ENCODE measurements around the gene ARF1. TPM values are rescaled to one million over a fixed set of nuclear protein-coding genes. Genes with fewer than 3 reads are reported as not detected.

ARF1 gene
- polyA plus RNA-seq, 3 donors: 580 to 789 (median 603) TPM

DNA sequence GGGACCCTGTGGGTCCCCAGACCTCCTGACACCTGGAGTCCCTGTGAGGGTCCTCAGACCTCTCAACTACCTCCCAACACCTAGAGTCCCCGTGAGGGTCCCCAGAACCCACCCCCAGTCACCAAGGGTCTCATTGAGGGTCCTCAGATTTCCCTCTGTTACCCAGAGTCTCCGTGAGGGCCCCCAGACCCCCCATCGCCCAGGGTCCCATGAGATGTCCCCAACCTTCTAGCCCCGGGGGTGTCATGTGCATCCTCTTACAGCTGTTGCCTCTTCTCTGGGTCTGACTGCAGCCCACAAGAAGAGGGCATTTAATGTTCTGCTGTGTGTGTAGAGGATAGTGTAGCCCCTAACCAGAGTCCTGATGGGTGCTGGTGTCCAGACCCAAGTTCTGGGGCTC, 65.3 kb downstream of the ARF1 start:
- no peaks in the 10 kb centered on the region for H3K27me3 ChIP-seq (ENCODE audit: control insufficient read depth in 2 of 2, insufficient read depth in 2 of 2, low read length in 2 of 2)
- no peak overlapping the region for H3K4me2 ChIP-seq (replicated peaks; ENCODE audit: extremely low read depth, low read length, poor library complexity, severe bottlenecking)
- no peaks in the 10 kb centered on the region for H3K4me1 ChIP-seq (ENCODE audit: control insufficient read depth in 1 of 2, insufficient read depth in 2 of 2, low read length in 2 of 2)
- H3K79me2 ChIP-seq (ENCODE audit: insufficient read depth, low read length): peaks cover 38% of the 10 kb centered on the region
- H3K36me3 ChIP-seq (replicated peaks in 1 of 2; ENCODE audit: control insufficient read depth in 1 of 2, insufficient read depth in 2 of 2, low read length in 2 of 2): peaks cover 32 to 40% of the 10 kb centered on the region in 2 donors
- Mint-ChIP-seq H3K27me3 (ENCODE audit: low read depth in 3 of 3) (peaks cover 0 to 4% (median 0%) of the 10 kb centered on the region in 3 donors), H3K9me3 (no peaks in the 10 kb centered on the region), H3K36me3 (peaks cover 15 to 45% of the 10 kb centered on the region in 2 donors), H3K4me3 (no peak overlapping the region), H3K27ac (peak overlapping the region in 1 of 7 donors; percentile 37), H3K4me1 (peaks cover 11% of the 10 kb centered on the region)
- H3K4me3 ChIP-seq (replicated peaks in 1 of 3; ENCODE audit: low read depth in 2 of 3, low read length in 3 of 3): no peak overlapping the region
- H4K20me1 ChIP-seq (ENCODE audit: insufficient read depth, low read length): peaks cover 84% of the 10 kb centered on the region
- 96% methylated on average over 4 of the region's 4 CpGs for WGBS (ENCODE audit: insufficient coverage)
- no peak for DNase-seq
- TF ChIP-seq, protein P1, sequence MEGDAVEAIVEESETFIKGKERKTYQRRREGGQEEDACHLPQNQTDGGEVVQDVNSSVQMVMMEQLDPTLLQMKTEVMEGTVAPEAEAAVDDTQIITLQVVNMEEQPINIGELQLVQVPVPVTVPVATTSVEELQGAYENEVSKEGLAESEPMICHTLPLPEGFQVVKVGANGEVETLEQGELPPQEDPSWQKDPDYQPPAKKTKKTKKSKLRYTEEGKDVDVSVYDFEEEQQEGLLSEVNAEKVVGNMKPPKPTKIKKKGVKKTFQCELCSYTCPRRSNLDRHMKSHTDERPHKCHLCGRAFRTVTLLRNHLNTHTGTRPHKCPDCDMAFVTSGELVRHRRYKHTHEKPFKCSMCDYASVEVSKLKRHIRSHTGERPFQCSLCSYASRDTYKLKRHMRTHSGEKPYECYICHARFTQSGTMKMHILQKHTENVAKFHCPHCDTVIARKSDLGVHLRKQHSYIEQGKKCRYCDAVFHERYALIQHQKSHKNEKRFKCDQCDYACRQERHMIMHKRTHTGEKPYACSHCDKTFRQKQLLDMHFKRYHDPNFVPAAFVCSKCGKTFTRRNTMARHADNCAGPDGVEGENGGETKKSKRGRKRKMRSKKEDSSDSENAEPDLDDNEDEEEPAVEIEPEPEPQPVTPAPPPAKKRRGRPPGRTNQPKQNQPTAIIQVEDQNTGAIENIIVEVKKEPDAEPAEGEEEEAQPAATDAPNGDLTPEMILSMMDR (IDR thresholded peaks at IDR 0.05): no peak
- H2AFZ ChIP-seq (ENCODE audit: insufficient read depth, low read depth, low read length, poor library complexity, severe bottlenecking): no peak overlapping the region
- no peak overlapping the region for H3K27ac ChIP-seq (ENCODE audit: low read depth in 1 of 2, low read length in 2 of 2)
- no peak overlapping the region for H3K9ac ChIP-seq (ENCODE audit: insufficient read depth, low read length, poor library complexity, severe bottlenecking)
- H3K9me3 ChIP-seq (replicated peaks in 1 of 2; ENCODE audit: control insufficient read depth in 1 of 2, insufficient read depth in 1 of 2, low read length in 2 of 2): no peaks in the 10 kb centered on the region
- intact Hi-C loops (cut with micrococcal nuclease): no loop called here

- TF ChIP-seq, protein P1 (IDR thresholded peaks at IDR 0.05): no peak
- Mint-ChIP-seq H3K27ac (no peak overlapping the region), H3K4me3 (no peak overlapping the region), H3K4me1 (peaks cover 6% of the 10 kb centered on the region), H3K36me3 (peaks cover 15 to 44% of the 10 kb centered on the region in 2 donors), H3K27me3 (ENCODE audit: low read depth in 3 of 3) (peaks cover 0 to 4% (median 0%) of the 10 kb centered on the region in 3 donors), H3K9me3 (no peaks in the 10 kb centered on the region)
- peaks cover 79% of the 10 kb centered on the region for H4K20me1 ChIP-seq (ENCODE audit: insufficient read depth, low read length)
- H3K4me1 ChIP-seq (ENCODE audit: control insufficient read depth in 1 of 2, insufficient read depth in 2 of 2, low read length in 2 of 2): no peaks in the 10 kb centered on the region
- H3K27me3 ChIP-seq (ENCODE audit: control insufficient read depth in 2 of 2, insufficient read depth in 2 of 2, low read length in 2 of 2): no peaks in the 10 kb centered on the region
- no peak overlapping the region for H3K27ac ChIP-seq (ENCODE audit: low read depth in 1 of 2, low read length in 2 of 2)
- H3K36me3 ChIP-seq (replicated peaks in 1 of 2; ENCODE audit: control insufficient read depth in 1 of 2, insufficient read depth in 2 of 2, low read length in 2 of 2): peaks cover 32 to 40% of the 10 kb centered on the region in 2 donors
- H3K4me2 ChIP-seq (replicated peaks; ENCODE audit: extremely low read depth, low read length, poor library complexity, severe bottlenecking): no peak overlapping the region
- DNase-seq: no peak
- H2AFZ ChIP-seq (ENCODE audit: insufficient read depth, low read depth, low read length, poor library complexity, severe bottlenecking): no peak overlapping the region
- H3K9me3 ChIP-seq (replicated peaks in 1 of 2; ENCODE audit: control insufficient read depth in 1 of 2, insufficient read depth in 1 of 2, low read length in 2 of 2): no peaks in the 10 kb centered on the region
- intact Hi-C loops (cut with micrococcal nuclease): no loop called here
- H3K4me3 ChIP-seq (replicated peaks in 1 of 3; ENCODE audit: low read depth in 2 of 3, low read length in 3 of 3): no peak overlapping the region
- no peak overlapping the region for H3K9ac ChIP-seq (ENCODE audit: insufficient read depth, low read length, poor library complexity, severe bottlenecking)
- 82% methylated on average over 15 of the region's 18 CpGs for WGBS (ENCODE audit: insufficient coverage)
- peaks cover 32% of the 10 kb centered on the region for H3K79me2 ChIP-seq (ENCODE audit: insufficient read depth, low read length)
Measured at GRCh38 chr1:228148196-228148861, 65.8 kb downstream of the ARF1 start.

Small RNAs within 50 kb of the gene (small RNA-seq; reads per million reads assigned to genes)
- gene AL359510.1 (ENCODE audit: insufficient read length, low read depth): not detected

Other genes with a start within 250 kb of the ARF1 start
- not detected for gene WNT9A, start 134.8 kb upstream of the ARF1 start, polyA plus RNA-seq
- not detected for gene WNT3A, start 75.7 kb upstream of the ARF1 start, polyA plus RNA-seq
- gene C1orf35, start 20.6 kb downstream of the ARF1 start, polyA plus RNA-seq: 10 to 100 TPM in 2 of 3 donors, 1 to 10 TPM in 1; 6.9 to 34.2 (median 10.6) TPM
- gene MRPL55, start 26.6 kb downstream of the ARF1 start, polyA plus RNA-seq: 100 to 1,000 TPM in 2 of 3 donors, 10 to 100 TPM in 1; 99.8 to 277 (median 104) TPM
- 100 to 1,000 TPM; 262 to 391 (median 316) TPM for gene GUK1, start 57.6 kb downstream of the ARF1 start, polyA plus RNA-seq
- gene GJC2, start 67.2 kb downstream of the ARF1 start, polyA plus RNA-seq: under 1 TPM in 1 of 3 donors, not detected in 2; 0.15 TPM
- gene IBA57, start 83.1 kb downstream of the ARF1 start, polyA plus RNA-seq: 1 to 10 TPM; 1.6 to 2.1 (median 1.7) TPM
- gene OBSCN, start 125.3 kb downstream of the ARF1 start, polyA plus RNA-seq: 1 to 10 TPM in 1 of 3 donors, under 1 TPM in 2; 0.57 to 1.5 (median 0.76) TPM

All from CD14-positive monocyte (primary cell).